Brain pericyte (primary cell): ENCODE measurements around the gene ALDH5A1.

Source experiments
- DNase-seq: peaks from one replicate; pipeline ENCODE4 v3.0.0-alpha.2; 2012; ENCODE audit warnings: low read depth, low spot score

ALDH5A1 gene

DNA sequence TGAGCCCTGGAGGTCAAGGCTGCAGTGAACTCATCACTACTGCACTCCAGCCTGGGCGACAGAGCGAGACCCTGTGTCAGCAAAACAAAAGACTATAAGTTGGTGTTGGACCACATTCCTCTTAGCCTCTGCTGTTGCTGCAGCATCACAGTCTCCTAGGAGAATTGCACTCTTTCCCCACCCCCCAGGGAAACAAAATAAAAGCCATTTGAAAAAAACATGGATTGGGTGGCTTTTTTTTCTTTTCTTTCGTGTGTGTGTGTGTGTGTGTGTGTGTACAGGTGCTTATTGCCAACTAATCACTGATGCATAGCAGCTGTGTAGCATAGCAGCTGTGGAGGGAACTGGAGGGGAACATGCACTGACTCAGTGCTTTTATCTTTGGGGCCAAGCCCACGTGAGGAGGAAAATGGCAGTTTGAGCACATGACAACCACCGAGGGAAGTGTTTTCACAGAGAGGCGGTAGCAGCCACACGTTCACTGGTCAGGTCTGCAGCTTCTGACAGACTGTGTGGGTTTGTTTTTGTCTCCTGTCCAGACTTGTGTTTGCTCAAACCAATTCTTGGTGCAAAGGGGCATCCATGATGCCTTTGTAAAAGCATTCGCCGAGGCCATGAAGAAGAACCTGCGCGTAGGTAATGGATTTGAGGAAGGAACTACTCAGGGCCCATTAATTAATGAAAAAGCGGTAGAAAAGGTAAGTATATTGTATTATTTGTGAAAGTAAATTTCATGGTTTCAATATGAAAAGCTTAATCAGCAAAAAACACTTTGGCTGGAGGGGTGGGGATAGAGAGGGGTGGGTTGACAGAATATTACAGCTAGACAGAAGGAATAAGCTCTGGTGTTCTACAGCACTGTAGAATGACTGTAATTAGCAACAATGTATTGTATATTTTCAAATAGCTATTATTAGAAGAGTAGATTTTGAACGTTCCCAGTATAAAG is 27.7 kb downstream of the ALDH5A1 start:
- DNase-seq = no peak

DNA sequence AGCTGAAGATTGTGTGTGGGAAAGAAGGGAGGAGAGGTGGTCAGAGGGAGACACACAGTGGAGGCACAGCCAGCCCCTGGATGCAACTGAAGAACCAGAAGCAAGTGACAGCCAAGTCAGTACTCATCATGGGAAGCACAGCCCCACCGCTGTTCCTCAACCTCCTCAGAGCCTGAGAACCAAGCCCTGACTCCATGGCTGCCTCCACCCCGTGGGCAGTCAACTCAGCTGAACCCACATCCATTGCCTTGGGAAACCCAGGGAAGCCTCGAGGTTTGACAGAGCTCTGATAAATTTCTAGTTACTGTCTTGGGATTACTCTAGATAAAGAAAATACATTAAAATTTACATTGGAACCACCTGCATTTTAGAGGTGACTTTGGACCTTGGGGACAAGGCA is 29.6 kb downstream of the ALDH5A1 start:
- no peak for DNase-seq

DNA sequence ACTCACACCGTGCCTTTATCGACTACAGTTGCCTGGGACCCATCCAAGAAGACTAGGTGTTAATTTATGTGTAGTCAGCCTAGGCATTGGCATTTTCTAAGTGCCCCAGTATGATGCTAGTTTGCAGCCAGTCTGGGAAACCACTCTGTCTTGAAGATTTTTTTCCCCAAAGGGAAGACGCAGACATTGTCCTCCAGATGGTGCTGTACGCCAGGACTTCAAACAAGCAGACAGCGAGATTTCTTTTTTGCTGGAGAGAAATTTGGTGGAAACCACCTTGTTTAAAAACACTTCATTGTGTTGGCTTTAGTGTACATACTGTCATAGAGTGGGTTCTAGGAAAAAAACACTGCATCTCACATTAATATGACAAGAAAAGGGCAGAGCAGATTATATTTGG is 30.0 kb downstream of the ALDH5A1 start:
- DNase-seq = no peak

DNA sequence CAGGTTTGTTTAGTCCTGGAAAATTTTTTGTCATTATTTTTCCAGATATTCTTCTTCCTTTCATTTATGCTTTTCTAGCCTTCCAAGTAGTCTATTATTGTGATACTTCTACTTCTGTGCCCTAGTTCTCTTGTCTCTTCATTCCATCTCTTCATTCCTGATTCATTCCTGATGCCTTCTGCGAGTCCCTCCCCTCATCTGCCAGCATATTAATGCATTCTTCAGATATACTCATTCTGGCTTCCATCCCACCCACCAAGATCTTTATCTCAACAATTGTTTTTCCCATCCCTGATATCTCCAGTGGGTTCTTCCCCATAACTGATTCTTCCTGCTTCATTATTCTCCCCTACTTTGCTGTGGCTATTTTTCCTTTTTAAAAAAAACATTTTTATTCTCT is 35.2 kb downstream of the ALDH5A1 start:
- DNase-seq = no peak

DNA sequence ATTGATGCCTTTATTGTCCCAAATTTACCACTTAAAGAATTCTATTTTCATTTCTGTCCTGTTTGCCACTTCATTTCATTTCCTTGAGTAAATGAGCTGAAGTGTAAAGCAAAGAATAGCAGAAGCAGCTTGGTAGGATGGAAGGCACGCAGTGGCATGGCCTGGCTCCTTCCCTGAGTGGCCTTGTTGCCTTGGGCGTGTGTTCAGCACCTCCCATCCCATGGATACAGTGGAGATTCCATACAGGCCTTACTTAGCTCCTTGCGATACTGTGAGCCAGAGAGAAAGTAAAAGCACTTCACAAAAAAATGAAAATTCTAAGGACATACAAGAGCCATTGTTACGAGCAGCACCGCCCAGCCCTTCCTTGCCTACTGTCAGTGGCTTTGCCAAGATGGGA is 39.6 kb downstream of the ALDH5A1 start:
- DNase-seq = no peak

DNA sequence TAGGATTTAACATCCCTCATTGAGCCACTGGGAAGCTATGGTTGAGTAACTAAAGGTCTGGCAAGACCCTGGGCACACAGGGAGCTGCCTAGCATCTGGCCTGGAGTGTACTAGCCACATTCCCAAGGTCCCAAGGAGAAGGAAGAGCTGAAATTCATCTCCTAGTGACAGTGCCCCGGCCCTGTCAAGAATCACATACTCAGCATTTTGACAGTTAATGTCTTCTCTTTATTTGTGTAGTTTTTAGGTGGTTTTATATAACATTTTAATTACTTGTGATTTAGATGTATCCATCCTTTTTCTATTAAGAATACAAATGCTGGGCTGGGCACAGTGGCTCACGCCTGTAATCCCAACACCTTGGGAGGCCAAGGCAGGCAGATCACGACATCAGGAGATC is 40.4 kb downstream of the ALDH5A1 start:
- DNase-seq = no peak

DNA sequence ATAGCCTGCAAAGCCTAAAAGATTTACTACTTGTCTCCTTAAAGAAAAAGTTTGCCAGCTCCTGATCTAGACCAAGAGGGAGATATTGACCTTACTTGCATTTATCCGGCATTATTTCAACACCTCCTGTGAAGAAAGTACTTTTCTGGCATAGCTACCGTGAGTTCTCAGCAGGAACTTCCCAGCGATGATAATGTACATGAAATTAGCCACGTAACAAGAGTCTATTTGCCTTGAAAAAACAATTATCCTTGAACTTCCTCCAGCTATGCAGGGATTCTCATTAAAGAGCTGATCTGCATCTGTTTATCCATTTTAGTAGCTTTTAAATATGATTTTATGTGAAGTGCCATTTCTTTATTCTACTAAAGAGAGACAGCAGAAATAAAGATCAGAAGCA is 41.7 kb downstream of the ALDH5A1 start:
- DNase-seq = no peak

DNA sequence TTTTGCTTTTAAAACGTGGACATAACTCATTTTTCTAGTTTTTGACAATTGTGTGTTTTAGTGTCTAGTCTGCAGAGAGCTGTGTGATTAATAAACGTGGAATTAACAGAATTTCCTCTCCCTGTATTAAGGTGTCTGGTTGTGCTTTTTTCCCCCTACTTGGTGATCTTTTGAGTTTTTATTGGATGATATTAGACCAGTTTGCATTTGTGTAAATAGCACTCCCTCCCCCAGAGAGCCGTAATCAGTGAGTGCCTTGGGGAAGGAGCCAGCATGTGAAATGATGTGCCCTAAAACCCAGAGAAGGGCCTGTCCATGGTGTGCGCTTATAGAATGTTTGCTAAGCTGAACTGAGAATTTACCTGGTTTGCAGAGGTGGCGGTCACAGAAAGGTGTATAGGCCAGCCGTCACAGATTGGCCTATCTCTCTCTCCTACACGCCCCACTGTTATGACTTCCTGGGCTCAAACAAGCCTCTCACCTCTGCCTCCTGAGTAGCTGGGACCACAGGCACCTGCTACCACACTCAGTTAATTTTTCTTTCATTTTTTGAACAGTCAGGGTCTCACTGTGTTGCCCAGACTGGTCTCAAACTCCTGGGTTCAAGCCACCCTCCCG is 42.4 kb downstream of the ALDH5A1 start:
- no peak for DNase-seq

DNA sequence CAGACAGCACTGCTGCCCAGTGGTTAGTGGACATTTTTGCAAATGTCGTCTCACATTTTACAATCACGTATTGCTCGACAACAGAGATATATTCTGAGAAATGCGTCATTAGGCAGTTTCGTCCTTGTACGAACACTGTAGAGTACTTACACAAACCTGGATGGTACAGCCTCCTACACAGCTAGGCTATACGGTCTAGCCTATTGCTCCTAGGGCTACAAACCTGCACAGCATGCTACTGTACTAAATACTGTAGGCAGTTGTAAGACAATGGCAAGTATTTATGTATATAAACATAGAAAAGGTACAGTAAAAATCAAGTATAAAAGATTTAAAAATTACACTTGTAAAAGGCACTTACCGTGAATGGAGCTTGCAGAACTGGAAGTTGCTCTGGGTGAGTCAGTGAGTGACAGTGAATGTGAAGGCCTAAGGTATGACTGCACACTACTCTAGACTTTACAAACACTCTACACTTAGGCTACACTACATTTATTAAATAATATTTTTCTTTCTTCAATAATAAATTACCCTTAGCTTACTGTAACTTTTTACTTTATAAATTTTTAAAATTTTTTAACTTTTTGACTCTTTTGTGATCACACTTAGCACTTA is 43.1 kb downstream of the ALDH5A1 start:
- no peak for DNase-seq

DNA sequence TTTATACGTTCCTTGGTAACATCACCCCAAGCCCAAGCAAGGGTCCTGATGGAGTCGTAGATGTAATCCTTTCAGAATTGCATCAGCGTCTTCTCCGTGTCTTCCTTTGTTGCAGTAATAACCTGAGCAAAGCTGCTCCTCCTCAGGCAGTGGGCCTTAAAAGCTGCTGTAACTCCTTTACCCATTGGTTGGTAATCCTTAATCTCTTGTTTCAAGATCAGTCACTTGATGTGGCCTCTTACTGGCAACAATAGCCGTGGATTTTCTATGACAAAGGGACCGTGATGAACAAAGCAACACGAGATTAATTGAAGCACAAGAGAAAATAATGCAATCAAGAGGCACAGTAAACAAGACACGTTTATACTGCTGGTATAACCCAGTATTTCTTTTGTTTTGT is 44.6 kb downstream of the ALDH5A1 start:
- DNase-seq = no peak

DNA sequence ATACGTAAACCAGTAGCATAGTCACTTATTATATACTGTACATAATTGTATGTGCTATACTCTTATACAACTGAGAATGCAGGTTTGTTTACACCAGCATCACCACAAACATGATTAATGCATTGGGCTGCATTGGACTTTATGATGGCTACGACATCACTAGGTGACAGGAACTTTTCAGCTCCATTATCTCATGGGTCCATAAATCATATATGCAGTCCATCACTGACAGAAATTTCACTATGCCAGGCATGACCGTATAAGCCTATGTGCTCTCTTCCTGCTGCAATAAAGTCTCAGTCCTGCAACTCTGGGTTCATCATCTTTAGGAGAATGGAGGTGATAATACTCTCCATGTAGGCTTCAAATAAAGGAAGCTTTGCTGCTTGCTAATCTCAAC is 45.4 kb downstream of the ALDH5A1 start:
- DNase-seq = no peak

DNA sequence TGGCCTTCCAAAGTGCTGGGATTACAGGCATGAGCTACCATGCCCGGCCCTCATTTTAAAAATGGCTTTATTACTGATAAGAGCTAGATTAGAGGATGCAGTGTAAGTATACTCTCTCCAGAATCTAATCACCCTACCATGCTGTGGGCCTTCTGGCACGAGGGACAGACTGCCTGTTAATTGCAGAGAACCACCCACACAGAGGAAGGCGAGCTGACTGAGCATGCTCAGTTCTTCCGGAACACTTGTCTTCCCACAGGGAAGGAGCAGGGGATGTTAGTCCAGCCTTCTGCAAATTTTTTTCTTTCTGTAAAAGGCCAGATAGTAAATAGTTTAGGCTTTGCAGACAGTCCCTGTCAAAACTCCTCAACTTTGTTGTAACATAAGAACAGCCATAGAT is 48.9 kb downstream of the ALDH5A1 start:
- DNase-seq = no peak

DNA sequence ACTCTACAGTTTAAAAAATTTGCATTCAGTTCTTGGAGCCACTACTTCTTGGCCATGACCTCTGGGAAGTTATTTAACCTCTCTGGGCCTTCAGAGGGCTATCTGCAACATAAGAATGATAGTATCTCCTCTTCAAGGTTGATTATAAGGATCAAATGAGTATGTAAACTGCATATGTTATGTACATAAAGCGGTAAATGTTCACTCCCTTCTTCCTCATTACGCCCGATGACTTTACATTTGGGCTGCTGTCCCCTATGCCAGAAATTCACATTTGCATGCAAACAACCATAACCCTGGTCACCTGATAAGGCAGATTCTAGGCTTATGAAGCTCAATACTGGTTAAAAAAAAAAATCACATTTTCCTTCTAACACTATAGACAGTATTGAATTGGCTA is 50.4 kb downstream of the ALDH5A1 start:
- no peak for DNase-seq

DNA sequence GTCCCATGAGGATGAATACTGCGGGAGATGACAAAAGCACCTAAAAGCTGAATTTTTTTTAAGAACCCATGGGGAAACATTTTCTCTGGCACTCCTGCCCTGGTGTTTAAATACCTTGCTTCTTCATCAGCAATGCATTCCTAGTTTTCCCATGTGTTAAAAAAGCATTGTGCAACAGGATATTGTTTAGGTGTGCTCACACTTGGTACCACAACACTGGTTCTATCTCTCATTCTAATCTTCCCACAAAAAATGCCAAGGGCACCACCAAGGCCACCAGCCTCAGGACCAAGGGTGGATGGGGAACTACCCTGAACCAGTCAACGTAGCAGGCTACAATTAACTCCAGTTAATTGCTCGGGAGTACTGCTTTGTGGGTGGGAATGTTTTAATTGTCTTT is 50.9 kb downstream of the ALDH5A1 start:
- no peak for DNase-seq

DNA sequence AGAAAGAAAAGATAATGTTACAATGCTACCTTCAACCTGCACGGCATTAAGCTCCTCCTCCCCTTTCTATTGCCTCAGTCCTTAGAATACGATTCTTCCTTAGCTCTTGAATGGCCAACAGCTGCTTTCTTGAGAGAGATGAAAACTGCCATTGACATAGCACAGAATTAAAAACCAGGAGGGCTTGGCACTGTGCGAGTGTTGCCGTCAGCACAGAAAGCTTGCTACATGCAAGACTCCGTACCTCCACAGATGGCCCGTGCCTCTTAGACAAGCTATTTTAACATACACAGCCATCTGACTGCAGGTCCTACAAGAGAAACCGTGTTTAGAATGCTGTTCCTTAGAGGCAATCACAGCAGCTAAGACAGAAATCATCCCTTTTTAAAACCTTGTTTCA is 51.7 kb downstream of the ALDH5A1 start:
- no peak for DNase-seq

DNA sequence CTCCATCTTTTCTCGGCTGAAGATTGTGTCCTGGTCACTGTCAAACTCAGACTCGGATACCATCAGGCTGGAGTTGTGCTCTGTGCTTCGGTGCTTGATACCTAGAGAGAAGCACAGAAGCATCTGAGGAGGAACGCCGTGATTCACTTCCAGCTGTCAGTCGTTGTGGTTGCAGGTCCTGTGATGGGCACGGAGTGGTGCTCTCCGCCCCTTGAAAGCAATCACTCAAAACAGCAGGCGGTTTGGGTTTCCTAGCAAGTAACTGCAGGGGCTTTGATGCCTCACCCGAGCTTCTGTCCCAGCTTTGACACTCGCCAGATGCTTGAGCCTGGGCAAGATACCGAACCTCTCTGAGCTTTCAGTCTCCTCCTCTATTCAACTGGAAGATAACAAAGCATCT is 52.5 kb downstream of the ALDH5A1 start:
- no peak for DNase-seq

DNA sequence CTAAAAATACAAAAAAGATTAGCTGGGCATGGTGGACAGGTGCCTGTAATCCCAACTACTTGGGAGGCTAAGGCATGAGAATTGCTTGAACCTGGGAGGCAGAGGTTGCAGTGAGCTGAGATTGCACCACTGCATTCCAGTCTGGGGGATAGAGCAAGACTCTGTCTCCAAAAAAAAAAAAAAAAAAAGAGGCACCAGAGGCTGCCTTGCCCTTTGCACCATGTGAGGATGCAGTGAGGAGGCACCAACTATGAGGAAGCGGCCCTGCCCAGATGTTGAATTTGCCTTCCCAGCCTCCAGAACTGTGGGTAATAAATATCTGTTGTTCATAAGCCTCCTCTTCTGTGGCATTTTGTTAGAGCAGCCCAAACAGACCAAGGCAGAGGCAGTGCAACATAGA is 54.4 kb downstream of the ALDH5A1 start:
- no peak for DNase-seq

DNA sequence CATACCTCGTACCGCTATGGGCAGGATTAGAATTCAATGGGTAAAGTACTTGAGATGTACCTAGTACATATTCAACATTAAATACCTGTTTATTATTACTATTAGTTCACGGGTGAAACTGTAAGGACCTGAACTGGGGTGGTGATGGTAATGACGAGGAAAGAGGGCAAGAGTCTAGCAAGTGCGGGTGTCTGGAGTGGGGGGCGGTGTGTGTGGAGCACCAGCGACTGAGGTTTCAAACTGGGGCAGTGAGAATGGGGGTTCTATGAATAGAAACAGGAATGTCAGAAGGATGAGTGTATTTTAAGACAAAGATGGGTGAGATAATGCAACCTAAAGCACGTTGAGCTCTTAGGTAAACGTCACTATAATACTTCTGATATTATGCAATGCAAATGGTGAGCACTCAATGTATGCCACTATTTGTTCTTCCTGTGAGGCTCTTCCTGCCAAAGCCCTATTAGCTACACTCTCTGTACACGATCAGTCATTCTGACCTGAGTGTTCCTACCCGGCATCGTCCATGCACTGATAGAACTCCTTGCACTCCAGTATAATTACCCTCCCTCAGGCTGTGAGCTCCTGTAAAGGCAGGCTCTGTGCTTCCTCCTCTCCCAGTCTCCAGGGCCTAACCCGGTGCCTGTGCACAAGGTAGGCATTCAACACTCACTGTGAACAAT is 55.0 kb downstream of the ALDH5A1 start:
- DNase-seq = no peak

DNA sequence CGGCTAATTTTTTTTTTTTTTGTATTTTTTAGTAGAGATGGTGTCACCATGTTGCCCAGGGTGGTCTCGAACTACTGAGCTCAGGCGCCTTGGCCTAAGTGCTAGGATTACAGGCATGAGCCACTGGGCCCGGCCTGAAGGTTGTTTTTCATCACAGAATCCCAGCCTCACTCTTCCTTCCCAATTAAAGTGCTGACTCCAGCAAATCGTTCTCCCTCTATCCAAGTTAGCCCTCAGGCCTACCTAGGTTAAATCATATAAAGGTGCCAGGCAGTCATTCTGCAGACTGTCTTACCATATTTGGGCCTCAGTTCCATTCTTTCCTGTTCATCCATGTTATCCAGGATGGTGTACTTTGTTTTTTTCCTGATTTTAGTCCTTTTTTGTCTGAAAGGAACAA is 56.4 kb downstream of the ALDH5A1 start:
- no peak for DNase-seq

DNA sequence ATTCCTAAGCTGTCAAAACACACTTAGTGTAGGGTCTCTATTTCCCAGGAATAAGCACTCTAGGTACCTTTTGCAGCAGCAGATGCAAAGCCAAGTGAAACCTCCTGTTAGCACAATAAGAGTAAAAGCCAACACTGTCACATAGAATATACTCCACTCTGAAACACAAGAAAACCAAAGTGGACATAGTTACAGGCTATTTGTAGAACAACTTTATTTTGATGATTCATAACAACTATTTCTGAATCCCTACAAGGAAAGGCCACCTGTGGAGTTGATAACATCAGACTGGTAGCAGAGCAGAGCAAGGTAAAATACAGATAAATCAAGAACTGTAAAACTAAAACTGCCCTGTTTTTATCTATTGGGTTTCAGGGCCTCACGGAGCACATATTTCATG is 59.7 kb downstream of the ALDH5A1 start:
- DNase-seq = no peak

DNA sequence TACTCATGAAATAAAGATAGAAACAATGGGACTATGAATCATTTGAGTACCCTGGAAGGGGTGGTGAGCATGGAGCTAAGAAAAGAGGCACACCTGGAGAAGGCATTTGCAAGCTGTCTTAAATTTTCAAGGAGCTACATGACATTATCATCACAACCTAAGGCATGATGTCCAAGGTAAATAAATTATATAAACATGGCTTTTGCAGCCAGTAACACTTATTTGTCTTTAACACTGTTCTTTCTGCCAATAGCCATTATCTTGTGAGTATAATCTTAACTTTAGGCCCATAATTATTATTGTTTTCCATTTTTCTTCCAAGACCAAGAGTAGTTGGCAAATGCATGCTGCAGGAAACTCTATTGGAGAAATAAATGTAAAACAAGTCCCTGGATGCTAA is 63.7 kb downstream of the ALDH5A1 start:
- no peak for DNase-seq

DNA sequence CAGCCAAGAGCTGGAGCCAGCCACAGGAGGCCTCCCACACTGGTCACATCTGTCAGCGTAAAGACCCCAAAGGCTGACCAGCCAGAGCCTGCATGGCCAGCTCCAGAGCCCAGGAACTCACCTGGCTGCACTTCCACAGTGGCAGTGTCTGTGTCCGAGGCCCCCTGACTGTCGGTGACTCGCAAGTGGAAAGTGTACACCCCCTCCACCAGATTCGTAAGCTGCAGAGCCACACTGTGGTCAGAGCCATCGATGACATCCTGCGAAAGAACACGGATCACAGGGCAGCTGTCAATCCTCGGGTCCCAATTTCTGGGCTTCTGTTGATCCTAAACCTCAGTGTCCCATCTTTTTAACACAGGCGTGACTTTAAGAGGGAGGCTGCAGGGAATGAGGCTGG is 69.3 kb downstream of the ALDH5A1 start:
- DNase-seq = no peak
